GM12878 (cell line): ENCODE measurements around the gene BCAT1. TPM values are rescaled to one million over a fixed set of nuclear protein-coding genes. Genes with fewer than 3 reads are reported as not detected.

Experiments
- ATAC-seq: fragments of 200-7000 bp; cut with Tn5 transposase; 3 replicates; pipeline ENCODE4 v1.9.1; 2020; ENCODE audit warnings: mild to moderate bottlenecking, moderate library complexity
- BruUV-seq: library from RNA; stranded (reverse); fragments of 400-500 nt; replicated peaks from 2 replicates; lab custom pipeline; 2021; lab: Mats Ljungman, UMichigan
- CTCF ChIA-PET: fragments of 300-600 bp; sonication (Branson Sonifier 250); formaldehyde crosslinking; extraction: SDS; loops from one replicate; lab custom pipeline; 2021; ENCODE audit warnings: inconsistent platforms; lab: Yijun Ruan, JAX
- POLR2A ChIA-PET: fragments of 350-600 bp; formaldehyde crosslinking; extraction: SDS; loops from one replicate; lab custom pipeline; 2021; ENCODE audit warnings: inconsistent platforms; lab: Charles Lee
- RAD21 ChIA-PET: fragments of 300-600 bp; sonication (Branson Sonifier 250); formaldehyde crosslinking; loops from one replicate; lab custom pipeline; 2023; ENCODE audit warnings: antibody characterized with exemption; ENCODE audit not compliant: unreplicated experiment; lab: Charles Lee
- SMC1A ChIA-PET: fragments of 300-600 bp; sonication (Branson Sonifier 250); formaldehyde crosslinking; loops from one replicate; lab custom pipeline; 2023; ENCODE audit not compliant: unreplicated experiment, uncharacterized antibody; lab: Charles Lee
- DNase-seq: peaks from one replicate; pipeline ENCODE4 v3.0.0-alpha.2; 2011; ENCODE audit warnings: low read depth, low spot score
- FAIRE-seq: peaks from 3 replicates; lab custom pipeline; 2011; peaks lifted over from hg19 to GRCh38; lab: Jason Lieb, UNC
- H2AFZ ChIP-seq: 2 replicates; pipeline ENCODE4 v1.6.0; 2011; ENCODE audit warnings: low read depth, low read length, control low read depth; ENCODE audit not compliant: control insufficient read depth
- H3K27ac ChIP-seq: 2 replicates; pipeline ENCODE4 v1.5.1; 2011; ENCODE audit warnings: control low read depth; ENCODE audit not compliant: control insufficient read depth, insufficient read depth
- H3K27me3 ChIP-seq, 2 experiments: replicated peaks in 1 of 2; 2 replicates each; pipeline versions ENCODE4 v1.6.0 to v1.6.1; 2011; ENCODE audit warnings: low read length in 1 of 2; ENCODE audit not compliant: control insufficient read depth in 2 of 2, insufficient read depth in 2 of 2
- H3K36me3 ChIP-seq, 2 experiments: 2 replicates each; pipeline ENCODE4 v1.5.1; 2011; ENCODE audit warnings: low read length in 1 of 2; ENCODE audit not compliant: control insufficient read depth in 2 of 2, insufficient read depth in 2 of 2
- H3K4me1 ChIP-seq: 2 replicates; pipeline ENCODE4 v1.6.1; 2011; ENCODE audit warnings: mild to moderate bottlenecking, low read length, moderate library complexity, mixed read lengths; ENCODE audit not compliant: control insufficient read depth, insufficient read depth
- H3K4me2 ChIP-seq: 2 replicates; pipeline ENCODE4 v1.6.0; 2011; ENCODE audit warnings: control low read depth; ENCODE audit not compliant: control insufficient read depth, insufficient read depth
- H3K4me3 ChIP-seq: fragments of 200-600 bp; sonication (generic); 2 replicates; pipeline ENCODE4 v1.5.1; 2016
- H3K79me2 ChIP-seq: 2 replicates; pipeline ENCODE4 v1.6.0; 2011; ENCODE audit warnings: low read length; ENCODE audit not compliant: control insufficient read depth, insufficient read depth
- H3K9ac ChIP-seq: 2 replicates; pipeline ENCODE4 v1.8.0; 2011; ENCODE audit warnings: low read length, control low read depth, mixed read lengths; ENCODE audit not compliant: control insufficient read depth, insufficient read depth
- H3K9me3 ChIP-seq: replicated peaks from 3 replicates; pipeline ENCODE4 v1.5.1; 2011; ENCODE audit warnings: mild to moderate bottlenecking, low read length; ENCODE audit not compliant: control insufficient read depth, insufficient read depth
- H4K20me1 ChIP-seq: 2 replicates; pipeline ENCODE4 v1.6.0; 2011; ENCODE audit not compliant: control insufficient read depth, insufficient read depth
- ATF3 ChIP-seq: IDR thresholded peaks from 2 replicates; pipeline ENCODE4 v1.6.1; 2011; ENCODE audit warnings: low read depth, mild to moderate bottlenecking, low read length, moderate library complexity, borderline replicate concordance; ENCODE audit errors: extremely low read depth
- BHLHE40 ChIP-seq, 2 experiments: fragments of 450-650 bp in 1 of 2; IDR thresholded peaks; 2 replicates each; pipeline ENCODE4 v1.6.1; 2011 to 2017; ENCODE audit warnings: low read depth in 2 of 2, borderline replicate concordance in 1 of 2, improper control_type of control experiment in 1 of 2, low read length in 1 of 2, mild to moderate bottlenecking in 1 of 2
- CBX5 ChIP-seq: sonication (generic); IDR thresholded peaks from 2 replicates; pipeline ENCODE4 v1.6.1; 2016; ENCODE audit warnings: low read depth, moderate library complexity, mild to moderate bottlenecking, inconsistent platforms
- CREM ChIP-seq: IDR thresholded peaks from 2 replicates; pipeline ENCODE4 v1.6.1; 2014; ENCODE audit warnings: antibody characterized with exemption, low read depth
- ELK1 ChIP-seq: IDR thresholded peaks from 2 replicates; pipeline ENCODE4 v1.6.1; 2012; ENCODE audit warnings: low read depth, low read length, improper control_type of control experiment
- HDGF ChIP-seq: fragments of 450-650 bp; IDR thresholded peaks from 2 replicates; pipeline ENCODE4 v1.6.1; 2016; ENCODE audit warnings: antibody characterized with exemption
- LARP7 ChIP-seq: fragments of 450-650 bp; IDR thresholded peaks from 2 replicates; pipeline ENCODE4 v1.6.1; 2017; ENCODE audit warnings: mild to moderate bottlenecking
- MTA3 ChIP-seq: IDR thresholded peaks from 2 replicates; pipeline ENCODE4 v1.6.1; 2012; ENCODE audit warnings: low read length, inconsistent platforms, borderline replicate concordance
- NFYB ChIP-seq: IDR thresholded peaks from 2 replicates; pipeline ENCODE4 v1.6.1; 2011; ENCODE audit warnings: low read depth, mild to moderate bottlenecking, low read length, improper control_type of control experiment, moderate library complexity; ENCODE audit not compliant: insufficient read depth
- PBX3 ChIP-seq: IDR thresholded peaks from 2 replicates; pipeline ENCODE4 v1.6.1; 2011; ENCODE audit warnings: mild to moderate bottlenecking, low read depth, low read length, moderate library complexity; ENCODE audit not compliant: insufficient replicate concordance
- POLR2A ChIP-seq: IDR thresholded peaks from 2 replicates; pipeline ENCODE4 v1.6.1; 2011; ENCODE audit warnings: low read depth, mild to moderate bottlenecking, low read length
- RCOR1 ChIP-seq: conservative IDR thresholded peaks from 2 replicates; pipeline ENCODE4 v1.6.1; 2012; ENCODE audit warnings: low read depth, low read length, improper control_type of control experiment
- RUNX3 ChIP-seq: IDR thresholded peaks from 2 replicates; pipeline ENCODE4 v1.6.1; 2012; ENCODE audit warnings: low read length, inconsistent platforms
- TCF12 ChIP-seq: IDR thresholded peaks from 2 replicates; pipeline ENCODE4 v1.6.1; 2011; ENCODE audit warnings: low read depth, mild to moderate bottlenecking, low read length
- TCF3 ChIP-seq: IDR thresholded peaks from 2 replicates; pipeline ENCODE4 v1.6.1; 2012; ENCODE audit warnings: low read depth, mild to moderate bottlenecking, low read length, borderline replicate concordance; ENCODE audit not compliant: insufficient read depth
- ZBTB40 ChIP-seq: fragments of 450-650 bp; IDR thresholded peaks from 2 replicates; pipeline ENCODE4 v1.6.1; 2016; ENCODE audit warnings: mild to moderate bottlenecking, moderate library complexity, borderline replicate concordance
- WGBS: methylation state at CpG from one replicate; pipeline ENCODE4 v1.1.6; 2016; ENCODE audit warnings: low lambda C conversion rate; ENCODE audit not compliant: insufficient replicate concordance, insufficient coverage; ENCODE audit errors: missing lambda C conversion rate; 5-methylcytosine and 5-hydroxymethylcytosine counted together
- in situ Hi-C: fragments of 300-500 bp; cut with MboI; formaldehyde crosslinking; loops from 9 replicates; pipeline ENCODE4 v1.14.3; 2018; ENCODE audit warnings: mixed read lengths
- intact Hi-C: fragments of 100-400 bp; cut with micrococcal nuclease; formaldehyde crosslinking; loops from one replicate; pipeline ENCODE4 v1.14.2; 2022; ENCODE audit not compliant: unreplicated experiment
- polyA plus RNA-seq, 11 experiments: library from polyadenylated mRNA; depleted of rRNA in 4 of 11; unstranded in 6 of 11; stranded (reverse) in 5 of 11; fragments of >200 nt; fragmentation: Nextera tagmentation in 4 of 11; fragmentation: Illumina TruSeq in 1 of 11; extraction: Ambion mirVana in 4 of 11; extraction: Trizol in 1 of 11; gene quantifications; 1 replicate in 1 of 11; 2 replicates in 10 of 11; pipeline versions ENCODE4 v1.2.1 to v1.2.3, GENCODE V29; 2011 to 2016; ENCODE audit warnings: inconsistent platforms in 2 of 11, missing spikeins in 2 of 11, low read depth in 1 of 11
- total RNA-seq, 4 experiments: library from RNA; depleted of rRNA in 3 of 4; stranded (reverse); fragments of >200 nt in 3 of 4; fragmentation: Illumina TruSeq in 1 of 4; extraction: Trizol in 1 of 4; gene quantifications; 2 replicates each; pipeline versions ENCODE4 v1.2.1 to v1.2.3, GENCODE V29; 2013 to 2021

BCAT1 gene
- total and polyA plus RNA-seq, 10 of the 15 experiments (the other 5 are each of a cell fraction or from before 2014, with no cell fraction given): 26.2 to 187 (median 81.9) TPM

- no peak for TF ChIP-seq TCF3
- no peak for TF ChIP-seq LARP7
These were observed 178.6 kb downstream of the BCAT1 start (continued) for GRCh38 chr12:24770334-24770733.

- Histone ChIP-seq H3K4me3 (no peak overlapping the region), H3K9me3 (no peaks in the 10 kb centered on the region; the same call in 1 of the 3 replicates), H3K4me1 (no peaks in the 10 kb centered on the region), H2AFZ (no peak overlapping the region), H3K27me3 (no peaks in the 10 kb centered on the region; a peak in 2 of 4 replicates), H3K9ac (no peak overlapping the region), H3K4me2 (no peak overlapping the region), H3K79me2 (no peaks in the 10 kb centered on the region), H3K36me3 (no peaks in the 10 kb centered on the region), H3K27ac (no peak overlapping the region), H4K20me1 (no peaks in the 10 kb centered on the region; the same call in 1 of the 2 replicates)
- no peak for ATAC-seq
- BruUV-seq: no TSS peak
- DNase-seq: no peak
- RAD21 ChIA-PET: no interaction called here
- CTCF ChIA-PET: no interaction called here
- no peak for FAIRE-seq
- no peak for TF ChIP-seq MTA3
- TF ChIP-seq CBX5: no peak
- no peak for TF ChIP-seq ZBTB40
- TF ChIP-seq POLR2A: no peak
- TF ChIP-seq ATF3: no peak
- TF ChIP-seq RUNX3: no peak
- no peak for TF ChIP-seq BHLHE40 (IDR thresholded peaks at IDR 0.05; ENCODE audit: borderline replicate concordance in 1 of 2, low read depth in 2 of 2, low read length in 1 of 2)
- no peak for TF ChIP-seq NFYB
- TF ChIP-seq TCF12: no peak
- TF ChIP-seq HDGF: no peak
- TF ChIP-seq PBX3: no peak
- TF ChIP-seq CREM: no peak
- TF ChIP-seq RCOR1: no peak
- TF ChIP-seq ELK1: no peak
- 62% methylated on average over 3 of the region's 3 CpGs for WGBS
- POLR2A ChIA-PET: no interaction called here
- intact Hi-C loops: no loop called here
- SMC1A ChIA-PET: no interaction called here
- in situ Hi-C loops: no loop called here
These were observed 179.2 kb downstream of the BCAT1 start for GRCh38 chr12:24769682-24770081.
